ENCODE data around the gene REG1A. TPM values are rescaled to one million over a fixed set of nuclear protein-coding genes. Genes with fewer than 3 reads are reported as not detected.

Gene REG1A
- total RNA-seq, 1 donor: not detected

- TF ChIP-seq, protein P1, sequence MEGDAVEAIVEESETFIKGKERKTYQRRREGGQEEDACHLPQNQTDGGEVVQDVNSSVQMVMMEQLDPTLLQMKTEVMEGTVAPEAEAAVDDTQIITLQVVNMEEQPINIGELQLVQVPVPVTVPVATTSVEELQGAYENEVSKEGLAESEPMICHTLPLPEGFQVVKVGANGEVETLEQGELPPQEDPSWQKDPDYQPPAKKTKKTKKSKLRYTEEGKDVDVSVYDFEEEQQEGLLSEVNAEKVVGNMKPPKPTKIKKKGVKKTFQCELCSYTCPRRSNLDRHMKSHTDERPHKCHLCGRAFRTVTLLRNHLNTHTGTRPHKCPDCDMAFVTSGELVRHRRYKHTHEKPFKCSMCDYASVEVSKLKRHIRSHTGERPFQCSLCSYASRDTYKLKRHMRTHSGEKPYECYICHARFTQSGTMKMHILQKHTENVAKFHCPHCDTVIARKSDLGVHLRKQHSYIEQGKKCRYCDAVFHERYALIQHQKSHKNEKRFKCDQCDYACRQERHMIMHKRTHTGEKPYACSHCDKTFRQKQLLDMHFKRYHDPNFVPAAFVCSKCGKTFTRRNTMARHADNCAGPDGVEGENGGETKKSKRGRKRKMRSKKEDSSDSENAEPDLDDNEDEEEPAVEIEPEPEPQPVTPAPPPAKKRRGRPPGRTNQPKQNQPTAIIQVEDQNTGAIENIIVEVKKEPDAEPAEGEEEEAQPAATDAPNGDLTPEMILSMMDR (IDR thresholded peaks at IDR 0.05; ENCODE audit: insufficient read depth, low read length): no peak
- H3K4me3 ChIP-seq (ENCODE audit: low read depth, low read length): no peak overlapping the region
- DNase-seq (ENCODE audit: low read depth): no peak
These were observed 4.8 kb downstream of the REG1A start for GRCh38 chr2:79124907-79125720.

DNA sequence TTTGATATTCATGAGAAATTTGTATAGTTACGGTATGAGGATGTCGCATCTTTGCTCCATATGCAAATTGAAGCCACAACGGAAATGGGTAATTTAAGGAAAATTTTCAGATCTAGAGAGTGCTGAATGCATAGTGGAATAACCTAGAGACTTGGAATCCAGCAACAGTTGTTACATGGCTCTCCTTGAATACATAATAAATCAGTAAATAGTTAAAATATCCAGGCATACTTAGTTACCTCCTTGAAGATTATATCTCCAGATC is 5.4 kb downstream of the REG1A start:
- no peak overlapping the region for H3K4me3 ChIP-seq (ENCODE audit: low read depth, low read length)
- TF ChIP-seq, protein P1 (IDR thresholded peaks at IDR 0.05; ENCODE audit: insufficient read depth, low read length): no peak
- DNase-seq (ENCODE audit: low read depth): no peak

DNA sequence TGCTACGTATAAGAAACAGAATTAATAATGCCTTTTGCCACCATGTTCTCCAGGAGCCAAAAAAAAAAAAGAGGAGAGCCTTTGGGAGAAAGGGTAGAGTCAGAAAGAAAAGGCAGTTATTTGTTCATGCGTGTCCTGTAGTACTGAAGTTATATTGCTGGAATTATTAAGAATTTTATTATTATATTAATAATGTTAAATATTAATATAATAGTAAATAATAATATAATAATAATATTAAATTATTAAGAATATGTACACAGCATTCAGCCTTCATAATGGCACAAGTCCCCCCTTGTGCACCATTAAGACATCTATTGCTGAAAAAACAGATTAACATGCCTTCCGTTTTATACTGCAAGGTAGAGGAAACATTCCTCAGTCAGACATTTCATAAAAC is 8.1 kb downstream of the REG1A start:
- no peak for DNase-seq (ENCODE audit: low read depth)
- H3K4me3 ChIP-seq (ENCODE audit: low read depth, low read length): no peak overlapping the region
- TF ChIP-seq, protein P1 (IDR thresholded peaks at IDR 0.05; ENCODE audit: insufficient read depth, low read length): no peak

- H3K4me3 ChIP-seq (ENCODE audit: low read depth, low read length): no peak overlapping the region
- TF ChIP-seq, protein P1 (IDR thresholded peaks at IDR 0.05; ENCODE audit: insufficient read depth, low read length): no peak
- no peak for DNase-seq (ENCODE audit: low read depth)
These were observed 9.0 kb downstream of the REG1A start for GRCh38 chr2:79129260-79129659.

GRCh38 chr2:79129804-79130203 is 9.5 kb downstream of the REG1A start:
- no peak overlapping the region for H3K4me3 ChIP-seq (ENCODE audit: low read depth, low read length)
- DNase-seq (ENCODE audit: low read depth): no peak
- TF ChIP-seq, protein P1 (IDR thresholded peaks at IDR 0.05; ENCODE audit: insufficient read depth, low read length): no peak

GRCh38 chr2:79131687-79132086 is 11.4 kb downstream of the REG1A start:
- H3K4me3 ChIP-seq (ENCODE audit: low read depth, low read length): no peak overlapping the region
- no peak for DNase-seq (ENCODE audit: low read depth)
- TF ChIP-seq, protein P1 (IDR thresholded peaks at IDR 0.05; ENCODE audit: insufficient read depth, low read length): no peak

- no peak for DNase-seq (ENCODE audit: low read depth)
- no peak overlapping the region for H3K4me3 ChIP-seq (ENCODE audit: low read depth, low read length)
- TF ChIP-seq, protein P1 (IDR thresholded peaks at IDR 0.05; ENCODE audit: insufficient read depth, low read length): no peak
These were observed 18.1 kb downstream of the REG1A start for GRCh38 chr2:79138385-79138784.

Data from fibroblast of the aortic adventitia (primary cell).